Right lobe of liver (tissue), 4 donors: ENCODE data around the gene PPM1H.

Source experiments
- CTCF ChIP-seq, 4 donors: fragments of 200-600 bp in 3 of 4; fragments of 450-650 bp in 1 of 4; IDR thresholded peaks; one replicate each; pipeline versions ENCODE4 v1.5.1 to v1.8.0; 2016 to 2022; ENCODE audit warnings: antibody characterized with exemption in 4 of 4, mild to moderate bottlenecking in 2 of 4
- POLR2A ChIP-seq: fragments of 450-650 bp; IDR thresholded peaks from one replicate; pipeline ENCODE4 v1.6.1; 2017; ENCODE audit warnings: antibody characterized with exemption, mild to moderate bottlenecking
- donor health status: DM: no; HTN: no; CAD: no.
- donor health status: DM: no; HTN: no; CAD: no.
- donor health status: DM: no; HTN: yes; CAD: no.

GRCh38 chr12:62738616-62739015, 196.3 kb downstream of the PPM1H start:
- TF ChIP-seq CTCF (IDR thresholded peaks at IDR 0.05) (no peak), POLR2A (no peak)
